Measurements from ENCODE around the gene MAPK14.
"Not testable (repeated sequence)": the region's sequence is repeated elsewhere in the genome, so short reads cannot be mapped to it uniquely, and the experiment has no call there.

The MAPK14 gene

GRCh38 chr6:36082318-36082717 lies 54.7 kb downstream of the MAPK14 start:
- intact Hi-C loops (cut with DNase I; ENCODE audit: low total_unique reads) = no loop called here
- no peak for TF ChIP-seq CTCF (IDR thresholded peaks at IDR 0.05)
- H3K4me3 ChIP-seq = no peak overlapping the region
- DNase-seq = no peak
- no peaks in the 10 kb centered on the region for H3K4me1 ChIP-seq
- H3K27ac ChIP-seq = no peak overlapping the region
- peaks cover 62 to 67% (median 63%) of the 10 kb centered on the region in 3 donors for H3K36me3 ChIP-seq
- H3K27me3 ChIP-seq = no peaks in the 10 kb centered on the region
- no peaks in the 10 kb centered on the region for H3K9me3 ChIP-seq

- no peaks in the 10 kb centered on the region for H3K27me3 ChIP-seq
- TF ChIP-seq CTCF (IDR thresholded peaks at IDR 0.05) = no peak
- intact Hi-C loops (cut with DNase I; ENCODE audit: low total_unique reads) = no loop called here
- peaks cover 56 to 61% (median 57%) of the 10 kb centered on the region in 3 donors for H3K36me3 ChIP-seq
- no peak for DNase-seq
- H3K9me3 ChIP-seq = no peaks in the 10 kb centered on the region
- H3K4me3 ChIP-seq = no peak overlapping the region
- H3K27ac ChIP-seq = no peak overlapping the region
- no peaks in the 10 kb centered on the region for H3K4me1 ChIP-seq
Measured at GRCh38 chr6:36083446-36083845, 55.8 kb downstream of the MAPK14 start.

GRCh38 chr6:36088204-36088603 lies 60.6 kb downstream of the MAPK14 start:
- H3K27ac ChIP-seq; H3K27me3 ChIP-seq; H3K4me3 ChIP-seq; DNase-seq; H3K4me1 ChIP-seq; intact Hi-C loops (cut with DNase I; ENCODE audit: low total_unique reads); H3K9me3 ChIP-seq: not testable (repeated sequence)
- peaks cover 20 to 31% (median 22%) of the 10 kb centered on the region in 3 donors for H3K36me3 ChIP-seq

- Histone ChIP-seq H3K9me3 (no peaks in the 10 kb centered on the region), H3K36me3 (peaks cover 12 to 22% (median 14%) of the 10 kb centered on the region in 3 donors), H3K27me3 (no peaks in the 10 kb centered on the region), H3K4me3 (no peak overlapping the region), H3K4me1 (no peaks in the 10 kb centered on the region), H3K27ac (no peak overlapping the region)
- intact Hi-C loops (cut with DNase I; ENCODE audit: low total_unique reads) = no loop called here
- TF ChIP-seq CTCF (IDR thresholded peaks at IDR 0.05) = no peak
- no peak for DNase-seq
Measured at GRCh38 chr6:36089048-36089447, 61.4 kb downstream of the MAPK14 start.

- H3K27me3 ChIP-seq = no peaks in the 10 kb centered on the region
- DNase-seq = no peak
- H3K36me3 ChIP-seq = peaks cover 4 to 41% (median 21%) of the 10 kb centered on the region in 3 donors
- no peaks in the 10 kb centered on the region for H3K9me3 ChIP-seq
- peaks cover 0 to 9% (median 4%) of the 10 kb centered on the region in 4 donors for H3K4me1 ChIP-seq
- no peak for TF ChIP-seq CTCF (IDR thresholded peaks at IDR 0.05)
- no peak overlapping the region for H3K27ac ChIP-seq
- intact Hi-C loops (cut with DNase I; ENCODE audit: low total_unique reads) = no loop called here
- no peak overlapping the region for H3K4me3 ChIP-seq
Measured at GRCh38 chr6:36094238-36094637, 66.6 kb downstream of the MAPK14 start.

- intact Hi-C loops (cut with DNase I; ENCODE audit: low total_unique reads) = loop anchor here (1.0 kb wide), 1 partner anchor 68 kb away; the partner anchor contains the start of gene MAPK14
- no peaks in the 10 kb centered on the region for H3K9me3 ChIP-seq
Measured at GRCh38 chr6:36094753-36095496, 67.3 kb downstream of the MAPK14 start.

More at GRCh38 chr6:36094753-36095496, 67.3 kb downstream of the MAPK14 start:
- Histone ChIP-seq H3K4me1 (peaks cover 0 to 9% (median 4%) of the 10 kb centered on the region in 4 donors), H3K4me3 (no peak overlapping the region), H3K27ac (peak overlapping the region; percentile 27 to 40), H3K36me3 (peaks cover 4 to 44% (median 21%) of the 10 kb centered on the region in 3 donors), H3K27me3 (no peaks in the 10 kb centered on the region)
- DNase-seq = peak; percentile 84 to 86
- TF ChIP-seq CTCF (IDR thresholded peaks at IDR 0.05) = peak; percentile 93 to 97
